MG63 (cell line): ENCODE data around the gene ARMH1. TPM values are rescaled to one million over a fixed set of nuclear protein-coding genes. Genes with fewer than 3 reads are reported as not detected.

Source experiments
- DNase-seq: peaks from one replicate; pipeline ENCODE4 v3.0.0-alpha.2; 2020
- H3K27me3 ChIP-seq: fragments of 250-450 bp; sonication (Bioruptor Pico); 2 replicates; pipeline ENCODE4 v1.5.1; 2020; ENCODE audit warnings: mild to moderate bottlenecking, moderate library complexity
- H3K36me3 ChIP-seq: fragments of 250-450 bp; sonication (Bioruptor Pico); 2 replicates; pipeline ENCODE4 v1.5.1; 2020; ENCODE audit warnings: mild to moderate bottlenecking, moderate library complexity
- H3K4me3 ChIP-seq: fragments of 250-450 bp; sonication (Bioruptor Pico); 2 replicates; pipeline ENCODE4 v1.5.1; 2020; ENCODE audit warnings: mild to moderate bottlenecking, moderate library complexity
- H3K9me3 ChIP-seq: fragments of 250-450 bp; sonication (Bioruptor Pico); 2 replicates; pipeline ENCODE4 v1.5.1; 2020; ENCODE audit warnings: mild to moderate bottlenecking, moderate library complexity
- total RNA-seq: library from RNA; depleted of rRNA; stranded (reverse); fragments of >200 nt; shearing (Covaris generic); gene quantifications from 2 replicates; pipeline ENCODE4 v1.2.3, GENCODE V29; 2014; ENCODE audit warnings: low replicate concordance

The ARMH1 gene
- total RNA-seq, 1 experiment from 2014 or later = not detected

- DNase-seq = no peak
- H3K9me3 ChIP-seq = no peaks in the 10 kb centered on the region
- H3K4me3 ChIP-seq = no peak overlapping the region
- no peaks in the 10 kb centered on the region for H3K27me3 ChIP-seq
- no peaks in the 10 kb centered on the region for H3K36me3 ChIP-seq
Measured at GRCh38 chr1:44677201-44677766, 2.8 kb downstream of the ARMH1 start.

- no peak for DNase-seq
- H3K27me3 ChIP-seq = no peaks in the 10 kb centered on the region
- H3K36me3 ChIP-seq = no peaks in the 10 kb centered on the region
- H3K4me3 ChIP-seq = no peak overlapping the region
- no peaks in the 10 kb centered on the region for H3K9me3 ChIP-seq
Measured at GRCh38 chr1:44678120-44678519, 3.6 kb downstream of the ARMH1 start.

- H3K27me3 ChIP-seq = no peaks in the 10 kb centered on the region
- H3K9me3 ChIP-seq = no peaks in the 10 kb centered on the region
- no peak for DNase-seq
- H3K4me3 ChIP-seq = no peak overlapping the region
- no peaks in the 10 kb centered on the region for H3K36me3 ChIP-seq
Measured at GRCh38 chr1:44678626-44679025, 4.1 kb downstream of the ARMH1 start.

- no peak for DNase-seq
- H3K4me3 ChIP-seq = no peak overlapping the region
- no peaks in the 10 kb centered on the region for H3K9me3 ChIP-seq
- no peaks in the 10 kb centered on the region for H3K27me3 ChIP-seq
- H3K36me3 ChIP-seq = no peaks in the 10 kb centered on the region
Measured at GRCh38 chr1:44679468-44679867, 5.0 kb downstream of the ARMH1 start.

GRCh38 chr1:44681905-44682882 lies 7.7 kb downstream of the ARMH1 start:
- H3K9me3 ChIP-seq = no peaks in the 10 kb centered on the region
- H3K27me3 ChIP-seq = no peaks in the 10 kb centered on the region
- no peaks in the 10 kb centered on the region for H3K36me3 ChIP-seq
- no peak for DNase-seq
- no peak overlapping the region for H3K4me3 ChIP-seq

GRCh38 chr1:44682883-44683265 lies 8.4 kb downstream of the ARMH1 start:
- Histone ChIP-seq H3K27me3 (no peaks in the 10 kb centered on the region), H3K9me3 (no peaks in the 10 kb centered on the region), H3K36me3 (no peaks in the 10 kb centered on the region), H3K4me3 (no peak overlapping the region)
- DNase-seq = no peak

GRCh38 chr1:44684525-44684924 lies 10.0 kb downstream of the ARMH1 start:
- no peaks in the 10 kb centered on the region for H3K9me3 ChIP-seq
- no peak overlapping the region for H3K4me3 ChIP-seq
- DNase-seq = no peak
- no peaks in the 10 kb centered on the region for H3K27me3 ChIP-seq
- H3K36me3 ChIP-seq = no peaks in the 10 kb centered on the region

- H3K27me3 ChIP-seq = no peaks in the 10 kb centered on the region
- H3K4me3 ChIP-seq = no peak overlapping the region
- H3K9me3 ChIP-seq = no peaks in the 10 kb centered on the region
- no peaks in the 10 kb centered on the region for H3K36me3 ChIP-seq
- DNase-seq = no peak
Measured at GRCh38 chr1:44685218-44685617, 10.7 kb downstream of the ARMH1 start.

GRCh38 chr1:44685881-44686280 lies 11.4 kb downstream of the ARMH1 start:
- DNase-seq = no peak
- no peak overlapping the region for H3K4me3 ChIP-seq
- no peaks in the 10 kb centered on the region for H3K36me3 ChIP-seq
- no peaks in the 10 kb centered on the region for H3K9me3 ChIP-seq
- H3K27me3 ChIP-seq = no peaks in the 10 kb centered on the region

- Histone ChIP-seq H3K9me3 (no peaks in the 10 kb centered on the region), H3K36me3 (no peaks in the 10 kb centered on the region), H3K4me3 (no peak overlapping the region), H3K27me3 (no peaks in the 10 kb centered on the region)
- DNase-seq = no peak
Measured at GRCh38 chr1:44688760-44689446, 14.4 kb downstream of the ARMH1 start.

GRCh38 chr1:44689447-44689765 lies 14.9 kb downstream of the ARMH1 start:
- DNase-seq = no peak
- H3K36me3 ChIP-seq = no peaks in the 10 kb centered on the region
- no peaks in the 10 kb centered on the region for H3K27me3 ChIP-seq
- H3K4me3 ChIP-seq = no peak overlapping the region
- H3K9me3 ChIP-seq = no peaks in the 10 kb centered on the region

GRCh38 chr1:44693159-44693558 lies 18.6 kb downstream of the ARMH1 start:
- DNase-seq = no peak
- H3K9me3 ChIP-seq = no peaks in the 10 kb centered on the region
- H3K4me3 ChIP-seq = no peak overlapping the region
- no peaks in the 10 kb centered on the region for H3K36me3 ChIP-seq
- H3K27me3 ChIP-seq = no peaks in the 10 kb centered on the region

GRCh38 chr1:44693900-44694299 lies 19.4 kb downstream of the ARMH1 start:
- Histone ChIP-seq H3K4me3 (no peak overlapping the region), H3K27me3 (no peaks in the 10 kb centered on the region), H3K36me3 (no peaks in the 10 kb centered on the region), H3K9me3 (no peaks in the 10 kb centered on the region)
- DNase-seq = no peak

- no peaks in the 10 kb centered on the region for H3K36me3 ChIP-seq
- DNase-seq = no peak
Measured at GRCh38 chr1:44694863-44695478, 20.5 kb downstream of the ARMH1 start.

GRCh38 chr1:44695671-44696070 lies 21.2 kb downstream of the ARMH1 start:
- Histone ChIP-seq H3K9me3 (no peaks in the 10 kb centered on the region), H3K27me3 (no peaks in the 10 kb centered on the region), H3K4me3 (no peak overlapping the region), H3K36me3 (no peaks in the 10 kb centered on the region)
- DNase-seq = no peak

More at GRCh38 chr1:44694863-44695478, 20.5 kb downstream of the ARMH1 start:
- no peaks in the 10 kb centered on the region for H3K9me3 ChIP-seq
- no peaks in the 10 kb centered on the region for H3K27me3 ChIP-seq
- no peak overlapping the region for H3K4me3 ChIP-seq

GRCh38 chr1:44696101-44696500 lies 21.6 kb downstream of the ARMH1 start:
- Histone ChIP-seq H3K36me3 (no peaks in the 10 kb centered on the region), H3K27me3 (no peaks in the 10 kb centered on the region), H3K4me3 (no peak overlapping the region), H3K9me3 (no peaks in the 10 kb centered on the region)
- no peak for DNase-seq

GRCh38 chr1:44696789-44697345 lies 22.4 kb downstream of the ARMH1 start:
- Histone ChIP-seq H3K9me3 (no peaks in the 10 kb centered on the region), H3K36me3 (no peaks in the 10 kb centered on the region), H3K4me3 (no peak overlapping the region), H3K27me3 (no peaks in the 10 kb centered on the region)
- no peak for DNase-seq
